Fibroblast of lung (primary cell): ENCODE measurements around the gene PCDH1. TPM values are rescaled to one million over a fixed set of nuclear protein-coding genes. Genes with fewer than 3 reads are reported as not detected.

Experiments used
- DNase-seq, 2 donors: peaks; one replicate each; pipeline versions ENCODE4 v3.0.0 to v3.0.0-alpha.2; 2010; ENCODE audit warnings: low read depth in 2 of 2
- H2AFZ ChIP-seq: 2 replicates; pipeline ENCODE4 v1.5.1; 2012; ENCODE audit warnings: low read length, control low read depth, inconsistent platforms
- H3K27ac ChIP-seq: 2 replicates; pipeline ENCODE4 v1.5.1; 2011; ENCODE audit warnings: low read length, control low read depth; ENCODE audit not compliant: insufficient read depth
- H3K27me3 ChIP-seq: 2 replicates; pipeline ENCODE4 v1.5.1; 2011; ENCODE audit warnings: mild to moderate bottlenecking, low read length; ENCODE audit not compliant: control insufficient read depth, insufficient read depth
- H3K36me3 ChIP-seq: 2 replicates; pipeline ENCODE4 v1.5.1; 2011; ENCODE audit warnings: low read length; ENCODE audit not compliant: control insufficient read depth, insufficient read depth
- H3K4me1 ChIP-seq: 2 replicates; pipeline ENCODE4 v1.5.1; 2011; ENCODE audit warnings: low read length; ENCODE audit not compliant: control insufficient read depth, insufficient read depth; ENCODE audit errors: extremely low read depth
- H3K4me2 ChIP-seq: 2 replicates; pipeline ENCODE4 v1.5.1; 2011; ENCODE audit warnings: low read length, control low read depth; ENCODE audit not compliant: insufficient read depth; ENCODE audit errors: extremely low read depth
- H3K4me3 ChIP-seq, 4 experiments: fragments of 200-600 bp in 1 of 4; sonication (generic) in 1 of 4; replicated peaks in 1 of 4; 2 replicates each; pipeline ENCODE4 v1.5.1; 2011 to 2016; ENCODE audit warnings: low read length in 4 of 4, low read depth in 3 of 4, mild to moderate bottlenecking in 3 of 4, control low read depth in 2 of 4, inconsistent platforms in 1 of 4, mixed read lengths in 1 of 4; ENCODE audit not compliant: insufficient read depth in 1 of 4; ENCODE audit errors: control extremely low read depth in 1 of 4
- H3K79me2 ChIP-seq: 2 replicates; pipeline ENCODE4 v1.5.1; 2012; ENCODE audit warnings: mild to moderate bottlenecking, low read length, inconsistent platforms; ENCODE audit not compliant: control insufficient read depth, insufficient read depth
- H3K9ac ChIP-seq: 2 replicates; pipeline ENCODE4 v1.5.1; 2011; ENCODE audit warnings: mild to moderate bottlenecking, low read length, control low read depth; ENCODE audit not compliant: insufficient read depth
- H3K9me3 ChIP-seq: 2 replicates; pipeline ENCODE4 v1.5.1; 2012; ENCODE audit warnings: low read depth, low read length; ENCODE audit not compliant: control insufficient read depth, insufficient read depth
- H4K20me1 ChIP-seq: 2 replicates; pipeline ENCODE4 v1.5.1; 2011; ENCODE audit warnings: low read length; ENCODE audit not compliant: control insufficient read depth, insufficient read depth; ENCODE audit errors: extremely low read depth
- EZH2 ChIP-seq: IDR thresholded peaks from 2 replicates; pipeline ENCODE4 v1.5.1; 2012; ENCODE audit warnings: low read length, control low read depth, mild to moderate bottlenecking; ENCODE audit errors: missing control alignments
- polyA plus RNA-seq, 2 donors: library from polyadenylated mRNA; depleted of rRNA in 1 of 2; stranded (reverse) in 1 of 2; unstranded in 1 of 2; fragments of >200 nt; gene quantifications; 2 replicates each; pipeline ENCODE4 v1.2.1, GENCODE V29; 2011 to 2012; ENCODE audit warnings: missing spikeins in 1 of 2
- total RNA-seq: library from RNA; depleted of rRNA; stranded (reverse); fragments of >200 nt; gene quantifications from 2 replicates; pipeline ENCODE4 v1.2.1, GENCODE V29; 2014
- TF ChIP-seq, protein P1 (sequence below), 2 donors: IDR thresholded peaks in 1 of 2; conservative IDR thresholded peaks in 1 of 2; 1 replicate in 1 of 2; 2 replicates in 1 of 2; pipeline ENCODE4 v1.5.1; 2011 to 2012; ENCODE audit warnings: low read length in 2 of 2, control low read depth in 1 of 2, inconsistent platforms in 1 of 2, low read depth in 1 of 2, mild to moderate bottlenecking in 1 of 2

Gene PCDH1
- total and polyA plus RNA-seq, 2 donors (not counting 1 experiment from before 2014, with no cell fraction given), result 0.66 to 1.6 TPM

- H3K9ac ChIP-seq, result no peak overlapping the region
- TF ChIP-seq, protein P1, sequence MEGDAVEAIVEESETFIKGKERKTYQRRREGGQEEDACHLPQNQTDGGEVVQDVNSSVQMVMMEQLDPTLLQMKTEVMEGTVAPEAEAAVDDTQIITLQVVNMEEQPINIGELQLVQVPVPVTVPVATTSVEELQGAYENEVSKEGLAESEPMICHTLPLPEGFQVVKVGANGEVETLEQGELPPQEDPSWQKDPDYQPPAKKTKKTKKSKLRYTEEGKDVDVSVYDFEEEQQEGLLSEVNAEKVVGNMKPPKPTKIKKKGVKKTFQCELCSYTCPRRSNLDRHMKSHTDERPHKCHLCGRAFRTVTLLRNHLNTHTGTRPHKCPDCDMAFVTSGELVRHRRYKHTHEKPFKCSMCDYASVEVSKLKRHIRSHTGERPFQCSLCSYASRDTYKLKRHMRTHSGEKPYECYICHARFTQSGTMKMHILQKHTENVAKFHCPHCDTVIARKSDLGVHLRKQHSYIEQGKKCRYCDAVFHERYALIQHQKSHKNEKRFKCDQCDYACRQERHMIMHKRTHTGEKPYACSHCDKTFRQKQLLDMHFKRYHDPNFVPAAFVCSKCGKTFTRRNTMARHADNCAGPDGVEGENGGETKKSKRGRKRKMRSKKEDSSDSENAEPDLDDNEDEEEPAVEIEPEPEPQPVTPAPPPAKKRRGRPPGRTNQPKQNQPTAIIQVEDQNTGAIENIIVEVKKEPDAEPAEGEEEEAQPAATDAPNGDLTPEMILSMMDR (conservative IDR thresholded peaks at IDR 0.05 in 1 of 2, IDR thresholded peaks at IDR 0.05 in 1 of 2; ENCODE audit: low read depth in 1 of 2, low read length in 2 of 2), result no peak
- peak; percentile 98 for TF ChIP-seq EZH2
- H3K4me2 ChIP-seq, result peak overlapping the region; percentile 62
- no peaks in the 10 kb centered on the region for H3K9me3 ChIP-seq
- H2AFZ ChIP-seq, result no peak overlapping the region
- H3K36me3 ChIP-seq, result no peaks in the 10 kb centered on the region
- H4K20me1 ChIP-seq, result no peaks in the 10 kb centered on the region
- H3K4me1 ChIP-seq, result peaks cover 5% of the 10 kb centered on the region
- H3K27ac ChIP-seq, result no peak overlapping the region
- H3K27me3 ChIP-seq, result peaks cover 65% of the 10 kb centered on the region
- peak overlapping the region; percentile 23 to 54 (median 27) for H3K4me3 ChIP-seq
- DNase-seq, result no peak
- H3K79me2 ChIP-seq, result no peaks in the 10 kb centered on the region
Observed at GRCh38 chr5:141877356-141878185, 639 bp downstream of the PCDH1 start.

DNA sequence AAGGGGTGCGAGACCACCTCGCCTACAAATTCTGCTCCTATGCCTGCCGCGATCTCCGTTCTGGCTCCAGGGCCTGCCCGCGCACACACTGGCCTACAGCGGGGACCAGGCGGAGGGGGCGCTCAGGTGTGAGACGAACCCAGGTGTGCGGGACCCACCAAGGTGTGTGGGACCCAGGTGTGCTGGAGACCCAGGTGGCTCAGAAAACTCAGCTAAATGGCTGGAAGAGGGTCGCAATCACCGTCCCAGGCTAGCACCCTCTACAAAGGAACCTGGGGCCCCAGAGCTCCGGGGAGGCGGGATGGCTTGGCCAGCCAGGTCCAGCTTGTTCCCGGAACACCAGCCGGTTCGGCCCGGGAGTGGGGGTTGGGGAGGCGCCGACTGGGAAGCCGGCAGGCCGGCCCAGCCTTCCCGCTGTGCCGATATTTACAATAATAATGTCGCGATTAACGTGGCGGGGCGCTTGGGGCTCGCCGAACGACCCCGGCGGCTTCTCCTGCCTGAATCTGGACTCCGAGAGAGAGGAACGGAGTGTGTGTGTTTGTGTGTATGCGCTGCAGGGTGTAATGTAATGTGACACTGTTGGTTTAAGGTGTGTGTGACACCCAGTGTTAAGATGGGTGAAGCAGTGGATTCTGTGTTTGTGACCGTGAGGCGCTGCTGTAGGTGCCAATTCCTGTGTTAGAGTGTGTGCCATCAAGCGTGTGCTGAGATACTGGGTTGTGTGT is 1.4 kb downstream of the PCDH1 start:
- Histone ChIP-seq H3K27ac (no peak overlapping the region), H3K79me2 (no peaks in the 10 kb centered on the region), H3K4me2 (no peak overlapping the region), H4K20me1 (no peaks in the 10 kb centered on the region), H3K27me3 (peaks cover 66% of the 10 kb centered on the region), H3K9ac (no peak overlapping the region), H3K4me3 (peak overlapping the region in 1 of 4 experiments; percentile 34), H3K4me1 (peaks cover 5% of the 10 kb centered on the region), H3K36me3 (no peaks in the 10 kb centered on the region), H2AFZ (no peak overlapping the region), H3K9me3 (no peaks in the 10 kb centered on the region)
- DNase-seq, result no peak
- TF ChIP-seq, protein P1 (conservative IDR thresholded peaks at IDR 0.05 in 1 of 2, IDR thresholded peaks at IDR 0.05 in 1 of 2; ENCODE audit: low read depth in 1 of 2, low read length in 2 of 2), result no peak
- TF ChIP-seq EZH2, result peak; percentile 98
